Uterus (tissue), 2 donors: ENCODE results near the gene SYN1.

ENCODE experiments used
- CTCF ChIP-seq, 4 experiments: fragments of 200-600 bp in 2 of 4; fragments of 450-650 bp in 2 of 4; sonication (generic) in 2 of 4; IDR thresholded peaks; one replicate each; pipeline ENCODE4 v1.5.1; 2016 to 2019; ENCODE audit warnings: antibody characterized with exemption in 4 of 4, mild to moderate bottlenecking in 2 of 4, moderate library complexity in 1 of 4
- POLR2A ChIP-seq, 2 donors: fragments of 450-650 bp; IDR thresholded peaks; one replicate each; pipeline ENCODE4 v1.6.1; 2016; ENCODE audit warnings: antibody characterized with exemption in 2 of 2, mild to moderate bottlenecking in 1 of 2, moderate library complexity in 1 of 2

- TF ChIP-seq CTCF (IDR thresholded peaks at IDR 0.05) (no peak), POLR2A (IDR thresholded peaks at IDR 0.05) (no peak)
Observed at GRCh38 chrX:47573341-47574075, 46.1 kb downstream of the SYN1 start.
